RWPE2 (cell line): ENCODE data around the gene RHPN2.

Experiments
- ATAC-seq: fragments of 200-7000 bp; cut with Tn5 transposase; 3 replicates; pipeline ENCODE4 v1.9.1; 2021; ENCODE audit warnings: low read depth
- DNase-seq: peaks from one replicate; pipeline ENCODE4 v3.0.0-alpha.2; 2020; ENCODE audit warnings: low spot score
- H3K27ac ChIP-seq: fragments of 450-650 bp; 2 replicates; pipeline ENCODE4 v1.5.1; 2017; ENCODE audit warnings: mild to moderate bottlenecking; ENCODE audit not compliant: poor library complexity, severe bottlenecking
- H3K27me3 ChIP-seq: fragments of 250-450 bp; sonication (Bioruptor Pico); 2 replicates; pipeline ENCODE4 v1.5.1; 2021; ENCODE audit warnings: mild to moderate bottlenecking, moderate library complexity; ENCODE audit not compliant: insufficient read depth, poor library complexity, severe bottlenecking
- H3K36me3 ChIP-seq: fragments of 250-450 bp; sonication (Bioruptor Pico); 2 replicates; pipeline ENCODE4 v1.5.1; 2020; ENCODE audit warnings: low read depth, mild to moderate bottlenecking, moderate library complexity
- H3K4me1 ChIP-seq: fragments of 250-450 bp; sonication (Bioruptor Pico); 2 replicates; pipeline ENCODE4 v1.5.1; 2021; ENCODE audit warnings: mild to moderate bottlenecking, moderate library complexity; ENCODE audit not compliant: insufficient read depth, poor library complexity, severe bottlenecking
- H3K4me3 ChIP-seq: fragments of 250-450 bp; sonication (Bioruptor Pico); 2 replicates; pipeline ENCODE4 v1.5.1; 2021; ENCODE audit warnings: mild to moderate bottlenecking, moderate library complexity; ENCODE audit not compliant: severe bottlenecking
- H3K9me3 ChIP-seq: fragments of 250-450 bp; sonication (Bioruptor Pico); 2 replicates; pipeline ENCODE4 v1.5.1; 2021; ENCODE audit warnings: mild to moderate bottlenecking, moderate library complexity; ENCODE audit not compliant: severe bottlenecking
- CTCF ChIP-seq: fragments of 450-650 bp; IDR thresholded peaks from one replicate; pipeline ENCODE4 v1.5.1; 2017; ENCODE audit warnings: mild to moderate bottlenecking, moderate library complexity; ENCODE audit not compliant: poor library complexity, severe bottlenecking

Gene RHPN2

DNA sequence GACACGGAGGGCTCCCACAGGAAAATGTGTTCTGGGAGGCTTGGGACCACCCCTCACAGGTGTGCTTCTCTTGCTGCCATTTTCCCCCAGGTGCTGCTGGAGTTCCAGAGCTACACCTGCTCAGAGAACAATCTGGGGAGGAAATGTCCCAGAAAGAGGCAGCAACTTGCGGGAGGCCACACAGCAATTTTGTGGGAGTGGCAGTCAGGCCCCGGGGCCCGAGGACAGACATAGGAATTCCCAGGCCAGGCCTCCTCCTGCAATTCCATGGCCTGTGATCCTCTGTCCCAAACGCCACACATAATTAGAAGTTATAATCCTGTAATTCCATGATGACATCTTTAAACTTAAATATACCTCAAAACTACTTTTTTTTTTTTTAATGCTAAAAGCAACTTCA lies 1.8 kb downstream of the RHPN2 start:
- H3K4me3 ChIP-seq: no peak overlapping the region
- no peaks in the 10 kb centered on the region for H3K9me3 ChIP-seq
- no peaks in the 10 kb centered on the region for H3K4me1 ChIP-seq
- TF ChIP-seq CTCF: no peak
- no peaks in the 10 kb centered on the region for H3K27me3 ChIP-seq
- H3K36me3 ChIP-seq: no peaks in the 10 kb centered on the region
- no peak for DNase-seq
- H3K27ac ChIP-seq: no peak overlapping the region
- no peak for ATAC-seq

GRCh38 chr19:33060586-33060985 lies 4.1 kb downstream of the RHPN2 start:
- ATAC-seq (no peak), DNase-seq (no peak)
- peaks cover 4% of the 10 kb centered on the region; the same call in 1 of the 2 replicates for H3K36me3 ChIP-seq
- H3K4me1 ChIP-seq: no peaks in the 10 kb centered on the region
- TF ChIP-seq CTCF: no peak
- H3K27me3 ChIP-seq: no peaks in the 10 kb centered on the region
- no peaks in the 10 kb centered on the region for H3K9me3 ChIP-seq
- H3K27ac ChIP-seq: no peak overlapping the region
- no peak overlapping the region for H3K4me3 ChIP-seq

- no peak overlapping the region for H3K4me3 ChIP-seq
- peaks cover 4% of the 10 kb centered on the region for H3K36me3 ChIP-seq
- H3K27ac ChIP-seq: no peak overlapping the region
- no peak for DNase-seq
- TF ChIP-seq CTCF: no peak
- H3K9me3 ChIP-seq: no peaks in the 10 kb centered on the region
- H3K4me1 ChIP-seq: peaks cover 19% of the 10 kb centered on the region
- no peak for ATAC-seq
- no peaks in the 10 kb centered on the region for H3K27me3 ChIP-seq
These were observed 9.0 kb downstream of the RHPN2 start for GRCh38 chr19:33055718-33056117.

GRCh38 chr19:33054623-33055022 lies 10.1 kb downstream of the RHPN2 start:
- no peak for TF ChIP-seq CTCF
- Histone ChIP-seq H3K4me1 (peaks cover 19% of the 10 kb centered on the region), H3K4me3 (no peak overlapping the region), H3K27ac (peak overlapping the region; percentile 60), H3K9me3 (no peaks in the 10 kb centered on the region), H3K36me3 (peaks cover 4% of the 10 kb centered on the region), H3K27me3 (no peaks in the 10 kb centered on the region)
- DNase-seq (no peak), ATAC-seq (peak; percentile 61)

- H3K4me1 ChIP-seq: peaks cover 40% of the 10 kb centered on the region
- DNase-seq: no peak
- H3K27ac ChIP-seq: peak overlapping the region; percentile 60
- no peak for TF ChIP-seq CTCF
- H3K36me3 ChIP-seq: peaks cover 4% of the 10 kb centered on the region
- H3K9me3 ChIP-seq: no peaks in the 10 kb centered on the region
- peak; percentile 17; the same call in 2 of the 3 replicates for ATAC-seq
- H3K4me3 ChIP-seq: no peak overlapping the region
- H3K27me3 ChIP-seq: no peaks in the 10 kb centered on the region
These were observed 12.2 kb downstream of the RHPN2 start for GRCh38 chr19:33052352-33052972.
